ENCODE results near the gene AIFM2.

- TF ChIP-seq CTCF (IDR thresholded peaks at IDR 0.05; ENCODE audit: low read depth, low read length) (no peak), EZH2phosphoT487 (IDR thresholded peaks at IDR 0.05; ENCODE audit: low read depth) (no peak)
These were observed 23.4 kb downstream of the AIFM2 start for GRCh38 chr10:70109064-70109729.
